SKM-1 (cell line): ENCODE data around the gene HTR6.

Experiments used
- DNase-seq: peaks from one replicate; lab custom pipeline; 2025; ENCODE audit not compliant: unreplicated experiment; lab: John Stamatoyannopoulos, UW

Gene HTR6

GRCh38 chr1:19717467-19717866 is 52.8 kb downstream of the HTR6 start:
- DNase-seq, result no peak

GRCh38 chr1:19720174-19720573 is 55.5 kb downstream of the HTR6 start:
- DNase-seq, result no peak

- DNase-seq, result no peak
Measured at GRCh38 chr1:19720973-19721372, 56.3 kb downstream of the HTR6 start.

GRCh38 chr1:19723874-19724273 is 59.2 kb downstream of the HTR6 start:
- DNase-seq, result no peak

- no peak for DNase-seq
Measured at GRCh38 chr1:19725606-19726005, 60.9 kb downstream of the HTR6 start.

- no peak for DNase-seq
Measured at GRCh38 chr1:19728413-19729145, 63.9 kb downstream of the HTR6 start.

GRCh38 chr1:19730232-19730631 is 65.6 kb downstream of the HTR6 start:
- DNase-seq, result no peak
